ENCODE measurements around the gene LRTM2.

The LRTM2 gene

GRCh38 chr12:1797991-1798640 lies 22.2 kb upstream of the LRTM2 start:
- no peak for DNase-seq (ENCODE audit: low read depth)

- no peak for DNase-seq (ENCODE audit: low read depth)
Measured at GRCh38 chr12:1798641-1799020, 21.7 kb upstream of the LRTM2 start.

- no peak for DNase-seq (ENCODE audit: low read depth)
Measured at GRCh38 chr12:1799051-1799881, 21.1 kb upstream of the LRTM2 start.

- no peak for DNase-seq (ENCODE audit: low read depth)
Measured at GRCh38 chr12:1799882-1800400, 20.4 kb upstream of the LRTM2 start.

GRCh38 chr12:1800401-1801302 lies 19.7 kb upstream of the LRTM2 start:
- DNase-seq (ENCODE audit: low read depth) = no peak

- peak; percentile 37 for DNase-seq (ENCODE audit: low read depth)
Measured at GRCh38 chr12:1801303-1801975, 18.9 kb upstream of the LRTM2 start.

- no peak for DNase-seq (ENCODE audit: low read depth)
Measured at GRCh38 chr12:1803736-1804135, 16.6 kb upstream of the LRTM2 start.

- peak; percentile 88 for DNase-seq (ENCODE audit: low read depth)
Measured at GRCh38 chr12:1804545-1805332, 15.6 kb upstream of the LRTM2 start.

- no peak for DNase-seq (ENCODE audit: low read depth)
Measured at GRCh38 chr12:1805441-1806081, 14.8 kb upstream of the LRTM2 start.

- peak; percentile 48 for DNase-seq (ENCODE audit: low read depth)
Measured at GRCh38 chr12:1806301-1807086, 13.9 kb upstream of the LRTM2 start.

- DNase-seq (ENCODE audit: low read depth) = no peak
Measured at GRCh38 chr12:1807087-1807860, 13.1 kb upstream of the LRTM2 start.

- no peak for DNase-seq (ENCODE audit: low read depth)
Measured at GRCh38 chr12:1808036-1808797, 12.1 kb upstream of the LRTM2 start.

GRCh38 chr12:1808798-1809480 lies 11.4 kb upstream of the LRTM2 start:
- DNase-seq (ENCODE audit: low read depth) = no peak

GRCh38 chr12:1809591-1810190 lies 10.7 kb upstream of the LRTM2 start:
- peak; percentile 12 for DNase-seq (ENCODE audit: low read depth)

- DNase-seq (ENCODE audit: low read depth) = peak; percentile 83
Measured at GRCh38 chr12:1810201-1810930, 10.0 kb upstream of the LRTM2 start.

GRCh38 chr12:1810931-1811280 lies 9.5 kb upstream of the LRTM2 start:
- no peak for DNase-seq (ENCODE audit: low read depth)

Measured in amniotic epithelial cell (primary cell).